SJSA1 (cell line): Measurements from ENCODE around the gene SLC66A1. TPM values are rescaled to one million over a fixed set of nuclear protein-coding genes. Genes with fewer than 3 reads are reported as not detected.

Experiments
- DNase-seq, 2 experiments: peaks; one replicate each; pipeline ENCODE4 v3.0.0-alpha.2; 2015 to 2020; ENCODE audit warnings: low spot score in 2 of 2, low read depth in 1 of 2
- H3K27ac ChIP-seq: fragments of 250-450 bp; sonication (Bioruptor Pico); 2 replicates; pipeline ENCODE4 v1.5.1; 2020; ENCODE audit warnings: mild to moderate bottlenecking, moderate library complexity
- H3K27me3 ChIP-seq: fragments of 250-450 bp; sonication (Bioruptor Pico); replicated peaks from 2 replicates; pipeline ENCODE4 v1.5.1; 2020; ENCODE audit warnings: mild to moderate bottlenecking, moderate library complexity
- H3K36me3 ChIP-seq: fragments of 250-450 bp; sonication (Bioruptor Pico); 2 replicates; pipeline ENCODE4 v1.5.1; 2020; ENCODE audit warnings: mild to moderate bottlenecking
- H3K4me1 ChIP-seq: fragments of 250-450 bp; sonication (Bioruptor Pico); replicated peaks from 2 replicates; pipeline ENCODE4 v1.6.1; 2021; ENCODE audit warnings: mild to moderate bottlenecking
- H3K4me3 ChIP-seq: fragments of 250-450 bp; sonication (Bioruptor Pico); 2 replicates; pipeline ENCODE4 v1.5.1; 2020; ENCODE audit warnings: mild to moderate bottlenecking
- H3K9me3 ChIP-seq: fragments of 250-450 bp; sonication (Bioruptor Pico); replicated peaks from 2 replicates; pipeline ENCODE4 v1.5.1; 2020; ENCODE audit warnings: mild to moderate bottlenecking
- total RNA-seq: library from RNA; depleted of rRNA; stranded (reverse); fragments of >200 nt; shearing (Covaris generic); gene quantifications from 2 replicates; pipeline ENCODE4 v1.2.3, GENCODE V29; 2014; rRNA removed

The SLC66A1 gene
- total RNA-seq, 1 experiment from 2014 or later, result 14.8 TPM

GRCh38 chr1:19372602-19373001 lies 60.5 kb downstream of the SLC66A1 start:
- Histone ChIP-seq H3K27ac (no peak overlapping the region), H3K4me1 (peaks cover 25% of the 10 kb centered on the region), H3K9me3 (peaks cover 8% of the 10 kb centered on the region), H3K27me3 (no peaks in the 10 kb centered on the region), H3K36me3 (peaks cover 77% of the 10 kb centered on the region), H3K4me3 (no peak overlapping the region)
- DNase-seq, result no peak

- Histone ChIP-seq H3K27ac (no peak overlapping the region), H3K36me3 (peaks cover 86% of the 10 kb centered on the region), H3K9me3 (peaks cover 11% of the 10 kb centered on the region), H3K4me1 (peaks cover 25% of the 10 kb centered on the region), H3K27me3 (no peaks in the 10 kb centered on the region), H3K4me3 (no peak overlapping the region)
- DNase-seq, result no peak
These were observed 61.3 kb downstream of the SLC66A1 start for GRCh38 chr1:19373211-19374082.

- Histone ChIP-seq H3K27ac (peak overlapping the region; percentile 47), H3K36me3 (peaks cover 92% of the 10 kb centered on the region), H3K4me3 (no peak overlapping the region), H3K4me1 (peaks cover 25% of the 10 kb centered on the region), H3K27me3 (no peaks in the 10 kb centered on the region), H3K9me3 (peaks cover 11% of the 10 kb centered on the region)
- DNase-seq, result no peak
These were observed 62.1 kb downstream of the SLC66A1 start for GRCh38 chr1:19374083-19374801.

GRCh38 chr1:19374926-19375325 lies 62.8 kb downstream of the SLC66A1 start:
- peak overlapping the region; percentile 47 for H3K27ac ChIP-seq
- H3K36me3 ChIP-seq, result peaks cover 92% of the 10 kb centered on the region
- peaks cover 25% of the 10 kb centered on the region for H3K4me1 ChIP-seq
- peak; percentile 74 to 75 for DNase-seq
- H3K9me3 ChIP-seq, result peaks cover 11% of the 10 kb centered on the region
- no peak overlapping the region for H3K4me3 ChIP-seq
- H3K27me3 ChIP-seq, result no peaks in the 10 kb centered on the region

- no peak for DNase-seq
- H3K27ac ChIP-seq, result peak overlapping the region; percentile 47
- H3K36me3 ChIP-seq, result peaks cover 90% of the 10 kb centered on the region
- H3K27me3 ChIP-seq, result no peaks in the 10 kb centered on the region
- H3K9me3 ChIP-seq, result peaks cover 11% of the 10 kb centered on the region
- H3K4me3 ChIP-seq, result no peak overlapping the region
- H3K4me1 ChIP-seq, result peaks cover 25% of the 10 kb centered on the region
These were observed 63.7 kb downstream of the SLC66A1 start for GRCh38 chr1:19375631-19376400.

GRCh38 chr1:19376428-19377372 lies 64.6 kb downstream of the SLC66A1 start:
- DNase-seq, result no peak
- no peak overlapping the region for H3K4me3 ChIP-seq
- peaks cover 11% of the 10 kb centered on the region for H3K9me3 ChIP-seq
- no peaks in the 10 kb centered on the region for H3K27me3 ChIP-seq
- H3K27ac ChIP-seq, result no peak overlapping the region
- H3K36me3 ChIP-seq, result peaks cover 82% of the 10 kb centered on the region
- peaks cover 25% of the 10 kb centered on the region for H3K4me1 ChIP-seq

- Histone ChIP-seq H3K9me3 (peaks cover 11% of the 10 kb centered on the region), H3K36me3 (peaks cover 78% of the 10 kb centered on the region), H3K4me3 (no peak overlapping the region), H3K27ac (no peak overlapping the region), H3K27me3 (no peaks in the 10 kb centered on the region), H3K4me1 (peaks cover 25% of the 10 kb centered on the region)
- DNase-seq, result no peak
These were observed 65.9 kb downstream of the SLC66A1 start for GRCh38 chr1:19377812-19378718.

Other genes starting within 250 kb of the SLC66A1 start
- 42.7 and 60.6 TPM in 2 replicates for gene UBR4, start 102.1 kb upstream of the SLC66A1 start, total RNA-seq
- gene EMC1, start 60.8 kb upstream of the SLC66A1 start, total RNA-seq, result 75.2 and 80.5 TPM in 2 replicates
- gene MRTO4, start 60.5 kb upstream of the SLC66A1 start, total RNA-seq, result 59.9 and 60.0 TPM in 2 replicates
- 0.21 and 0.53 TPM in 2 replicates for gene AKR7A3, start 23.6 kb upstream of the SLC66A1 start, total RNA-seq
- gene AKR7A2, start 182 bp upstream of the SLC66A1 start, total RNA-seq, result 79.7 and 94.5 TPM in 2 replicates
- gene CAPZB, start 173.2 kb downstream of the SLC66A1 start, total RNA-seq, result 143 and 225 TPM in 2 replicates